GM23338 (cell line): ENCODE results near the gene MBNL3. TPM values are rescaled to one million over a fixed set of nuclear protein-coding genes. Genes with fewer than 3 reads are reported as not detected.

Source experiments
- ATAC-seq: fragments of 200-7000 bp; cut with Tn5 transposase; 3 replicates; pipeline ENCODE4 v1.9.1; 2020
- DNase-seq: peaks from one replicate; pipeline ENCODE4 v3.0.0-alpha.2; 2015; ENCODE audit warnings: low spot score
- H2AFZ ChIP-seq: fragments of 200-600 bp; sonication (generic); 2 replicates; pipeline ENCODE4 v1.8.0; 2016; ENCODE audit warnings: antibody characterized with exemption, mild to moderate bottlenecking, moderate library complexity
- H3F3A ChIP-seq: fragments of 200-600 bp; sonication (generic); replicated peaks from 2 replicates; pipeline ENCODE4 v1.8.0; 2017; ENCODE audit warnings: antibody characterized with exemption, mixed run types, low read depth
- H3K27ac ChIP-seq: fragments of 200-600 bp; sonication (generic); 2 replicates; pipeline ENCODE4 v1.6.1; 2016; ENCODE audit warnings: low read depth
- H3K27me3 ChIP-seq: fragments of 200-600 bp; sonication (generic); 2 replicates; pipeline ENCODE4 v1.8.0; 2016; ENCODE audit warnings: mild to moderate bottlenecking, mixed run types, moderate library complexity; ENCODE audit not compliant: insufficient read depth
- H3K36me3 ChIP-seq: fragments of 200-600 bp; sonication (generic); 2 replicates; pipeline ENCODE4 v1.8.0; 2016; ENCODE audit warnings: mild to moderate bottlenecking; ENCODE audit not compliant: insufficient read depth
- H3K4me1 ChIP-seq: fragments of 200-600 bp; sonication (generic); 2 replicates; pipeline ENCODE4 v1.8.0; 2016; ENCODE audit warnings: mild to moderate bottlenecking, moderate library complexity; ENCODE audit not compliant: insufficient read depth
- H3K4me2 ChIP-seq: fragments of 200-600 bp; sonication (generic); 2 replicates; pipeline ENCODE4 v1.7.1; 2017; ENCODE audit warnings: mixed run types
- H3K4me3 ChIP-seq: fragments of 200-600 bp; sonication (generic); 2 replicates; pipeline ENCODE4 v1.6.1; 2016; ENCODE audit warnings: mixed run types
- H3K79me2 ChIP-seq: fragments of 200-600 bp; sonication (generic); replicated peaks from 2 replicates; pipeline ENCODE4 v1.8.0; 2017; ENCODE audit warnings: mild to moderate bottlenecking; ENCODE audit not compliant: insufficient read depth
- H3K9me2 ChIP-seq: fragments of 200-600 bp; sonication (generic); 2 replicates; pipeline ENCODE4 v1.8.0; 2017; ENCODE audit not compliant: insufficient read depth
- H4K20me1 ChIP-seq: fragments of 200-600 bp; sonication (generic); replicated peaks from 2 replicates; pipeline ENCODE4 v1.8.0; 2017; ENCODE audit warnings: mild to moderate bottlenecking; ENCODE audit not compliant: insufficient read depth
- H3K27ac Mint-ChIP-seq: 2 replicates; pipeline ENCODE4 v1.8.0; 2020; ENCODE audit warnings: inconsistent platforms, mild to moderate bottlenecking, moderate library complexity, mixed read lengths
- H3K27me3 Mint-ChIP-seq: 3 replicates; pipeline ENCODE4 v1.8.0; 2022; ENCODE audit warnings: low read depth, mild to moderate bottlenecking, moderate library complexity, mixed read lengths, inconsistent platforms; ENCODE audit not compliant: insufficient read depth, poor library complexity
- H3K36me3 Mint-ChIP-seq: 3 replicates; pipeline ENCODE4 v1.8.0; 2021; ENCODE audit warnings: low read depth, mild to moderate bottlenecking, inconsistent platforms, moderate library complexity, mixed read lengths
- H3K4me1 Mint-ChIP-seq: 3 replicates; pipeline ENCODE4 v1.8.0; 2020; ENCODE audit warnings: mild to moderate bottlenecking, inconsistent platforms, mixed read lengths
- H3K4me3 Mint-ChIP-seq: 3 replicates; pipeline ENCODE4 v1.8.0; 2021; ENCODE audit warnings: moderate library complexity, mild to moderate bottlenecking, inconsistent platforms, mixed read lengths
- H3K9me3 Mint-ChIP-seq: 3 replicates; pipeline ENCODE4 v1.8.0; 2020; ENCODE audit warnings: moderate library complexity, mild to moderate bottlenecking, inconsistent platforms, mixed read lengths
- EZH2 ChIP-seq: fragments of 200-600 bp; sonication (generic); IDR thresholded peaks from one replicate; pipeline ENCODE4 v1.8.0; 2017; ENCODE audit warnings: antibody characterized with exemption, mild to moderate bottlenecking, low read depth; ENCODE audit not compliant: unreplicated experiment
- EZH2phosphoT487 ChIP-seq: fragments of 200-600 bp; sonication (generic); IDR thresholded peaks from one replicate; pipeline ENCODE4 v1.8.1; 2018; ENCODE audit warnings: antibody characterized with exemption; ENCODE audit not compliant: unreplicated experiment
- JUNB ChIP-seq: IDR thresholded peaks from one replicate; pipeline ENCODE4 v1.6.1; 2016; ENCODE audit warnings: antibody characterized with exemption; ENCODE audit not compliant: unreplicated experiment
- NANOG ChIP-seq: IDR thresholded peaks from 2 replicates; pipeline ENCODE4 v1.6.1; 2016; ENCODE audit warnings: antibody characterized with exemption, borderline replicate concordance
- POLR2AphosphoS5 ChIP-seq: IDR thresholded peaks from 2 replicates; pipeline ENCODE4 v1.6.1; 2016; ENCODE audit warnings: antibody characterized with exemption, low read depth
- STAT1 ChIP-seq: IDR thresholded peaks from one replicate; pipeline ENCODE4 v1.6.1; 2016; ENCODE audit warnings: antibody characterized with exemption; ENCODE audit not compliant: unreplicated experiment
- polyA plus RNA-seq: library from polyadenylated mRNA; unstranded; fragments of >200 nt; fragmentation: Nextera tagmentation; extraction: Ambion mirVana; gene quantifications from 2 replicates; pipeline ENCODE4 v1.2.1, GENCODE V29; 2016
- total RNA-seq: library from RNA; depleted of rRNA; stranded (reverse); fragments of >200 nt; shearing (Covaris generic); gene quantifications from 2 replicates; pipeline ENCODE4 v1.2.3, GENCODE V29; 2014
- TF ChIP-seq, protein P1 (sequence below): IDR thresholded peaks from 2 replicates; pipeline ENCODE4 v1.6.1; 2016; ENCODE audit warnings: antibody characterized with exemption
- TF ChIP-seq, protein P2 (sequence below): fragments of 250-450 bp; sonication (Bioruptor Pico); IDR thresholded peaks from 2 replicates; pipeline ENCODE4 v1.5.0; 2020; ENCODE audit warnings: mild to moderate bottlenecking, moderate library complexity

Gene MBNL3
- total and polyA plus RNA-seq, 2 experiments from 2014 or later: 2.3 to 2.4 TPM

DNA sequence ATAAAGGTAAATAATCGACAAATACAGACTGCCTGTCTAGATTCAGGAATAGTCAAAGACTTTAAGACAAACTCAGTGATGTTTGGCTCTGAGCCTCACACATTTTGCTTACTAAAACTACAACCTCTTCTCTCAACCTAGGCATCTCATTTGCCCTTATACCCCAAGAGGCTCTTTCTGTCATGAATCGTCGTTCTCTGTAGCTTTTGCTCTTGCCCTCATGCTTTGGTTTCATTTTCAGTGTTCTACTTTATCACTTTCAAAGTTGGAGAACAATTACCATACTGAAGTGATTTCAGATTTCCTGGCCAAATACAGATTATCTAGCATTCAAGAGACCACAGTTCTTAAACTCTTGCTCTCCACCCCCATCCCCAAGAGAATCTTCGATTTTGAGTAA is 155.5 kb downstream of the MBNL3 start:
- Histone ChIP-seq H3K79me2 (no peaks in the 10 kb centered on the region), H3K27ac (no peak overlapping the region), H3F3A (no peaks in the 10 kb centered on the region), H3K4me2 (no peak overlapping the region), H3K27me3 (no peaks in the 10 kb centered on the region), H3K4me3 (no peak overlapping the region), H2AFZ (no peak overlapping the region), H3K4me1 (no peaks in the 10 kb centered on the region), H4K20me1 (no peaks in the 10 kb centered on the region), H3K9me2 (no peaks in the 10 kb centered on the region), H3K36me3 (no peaks in the 10 kb centered on the region)
- H3K4me3 Mint-ChIP-seq: no peak overlapping the region
- no peaks in the 10 kb centered on the region for H3K36me3 Mint-ChIP-seq
- H3K27ac Mint-ChIP-seq: no peak overlapping the region
- TF ChIP-seq, protein P1, sequence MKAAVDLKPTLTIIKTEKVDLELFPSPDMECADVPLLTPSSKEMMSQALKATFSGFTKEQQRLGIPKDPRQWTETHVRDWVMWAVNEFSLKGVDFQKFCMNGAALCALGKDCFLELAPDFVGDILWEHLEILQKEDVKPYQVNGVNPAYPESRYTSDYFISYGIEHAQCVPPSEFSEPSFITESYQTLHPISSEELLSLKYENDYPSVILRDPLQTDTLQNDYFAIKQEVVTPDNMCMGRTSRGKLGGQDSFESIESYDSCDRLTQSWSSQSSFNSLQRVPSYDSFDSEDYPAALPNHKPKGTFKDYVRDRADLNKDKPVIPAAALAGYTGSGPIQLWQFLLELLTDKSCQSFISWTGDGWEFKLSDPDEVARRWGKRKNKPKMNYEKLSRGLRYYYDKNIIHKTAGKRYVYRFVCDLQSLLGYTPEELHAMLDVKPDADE: no peak
- TF ChIP-seq STAT1: no peak
- no peak for TF ChIP-seq JUNB
- TF ChIP-seq POLR2AphosphoS5: no peak
- no peak for TF ChIP-seq EZH2phosphoT487
- TF ChIP-seq, protein P2, sequence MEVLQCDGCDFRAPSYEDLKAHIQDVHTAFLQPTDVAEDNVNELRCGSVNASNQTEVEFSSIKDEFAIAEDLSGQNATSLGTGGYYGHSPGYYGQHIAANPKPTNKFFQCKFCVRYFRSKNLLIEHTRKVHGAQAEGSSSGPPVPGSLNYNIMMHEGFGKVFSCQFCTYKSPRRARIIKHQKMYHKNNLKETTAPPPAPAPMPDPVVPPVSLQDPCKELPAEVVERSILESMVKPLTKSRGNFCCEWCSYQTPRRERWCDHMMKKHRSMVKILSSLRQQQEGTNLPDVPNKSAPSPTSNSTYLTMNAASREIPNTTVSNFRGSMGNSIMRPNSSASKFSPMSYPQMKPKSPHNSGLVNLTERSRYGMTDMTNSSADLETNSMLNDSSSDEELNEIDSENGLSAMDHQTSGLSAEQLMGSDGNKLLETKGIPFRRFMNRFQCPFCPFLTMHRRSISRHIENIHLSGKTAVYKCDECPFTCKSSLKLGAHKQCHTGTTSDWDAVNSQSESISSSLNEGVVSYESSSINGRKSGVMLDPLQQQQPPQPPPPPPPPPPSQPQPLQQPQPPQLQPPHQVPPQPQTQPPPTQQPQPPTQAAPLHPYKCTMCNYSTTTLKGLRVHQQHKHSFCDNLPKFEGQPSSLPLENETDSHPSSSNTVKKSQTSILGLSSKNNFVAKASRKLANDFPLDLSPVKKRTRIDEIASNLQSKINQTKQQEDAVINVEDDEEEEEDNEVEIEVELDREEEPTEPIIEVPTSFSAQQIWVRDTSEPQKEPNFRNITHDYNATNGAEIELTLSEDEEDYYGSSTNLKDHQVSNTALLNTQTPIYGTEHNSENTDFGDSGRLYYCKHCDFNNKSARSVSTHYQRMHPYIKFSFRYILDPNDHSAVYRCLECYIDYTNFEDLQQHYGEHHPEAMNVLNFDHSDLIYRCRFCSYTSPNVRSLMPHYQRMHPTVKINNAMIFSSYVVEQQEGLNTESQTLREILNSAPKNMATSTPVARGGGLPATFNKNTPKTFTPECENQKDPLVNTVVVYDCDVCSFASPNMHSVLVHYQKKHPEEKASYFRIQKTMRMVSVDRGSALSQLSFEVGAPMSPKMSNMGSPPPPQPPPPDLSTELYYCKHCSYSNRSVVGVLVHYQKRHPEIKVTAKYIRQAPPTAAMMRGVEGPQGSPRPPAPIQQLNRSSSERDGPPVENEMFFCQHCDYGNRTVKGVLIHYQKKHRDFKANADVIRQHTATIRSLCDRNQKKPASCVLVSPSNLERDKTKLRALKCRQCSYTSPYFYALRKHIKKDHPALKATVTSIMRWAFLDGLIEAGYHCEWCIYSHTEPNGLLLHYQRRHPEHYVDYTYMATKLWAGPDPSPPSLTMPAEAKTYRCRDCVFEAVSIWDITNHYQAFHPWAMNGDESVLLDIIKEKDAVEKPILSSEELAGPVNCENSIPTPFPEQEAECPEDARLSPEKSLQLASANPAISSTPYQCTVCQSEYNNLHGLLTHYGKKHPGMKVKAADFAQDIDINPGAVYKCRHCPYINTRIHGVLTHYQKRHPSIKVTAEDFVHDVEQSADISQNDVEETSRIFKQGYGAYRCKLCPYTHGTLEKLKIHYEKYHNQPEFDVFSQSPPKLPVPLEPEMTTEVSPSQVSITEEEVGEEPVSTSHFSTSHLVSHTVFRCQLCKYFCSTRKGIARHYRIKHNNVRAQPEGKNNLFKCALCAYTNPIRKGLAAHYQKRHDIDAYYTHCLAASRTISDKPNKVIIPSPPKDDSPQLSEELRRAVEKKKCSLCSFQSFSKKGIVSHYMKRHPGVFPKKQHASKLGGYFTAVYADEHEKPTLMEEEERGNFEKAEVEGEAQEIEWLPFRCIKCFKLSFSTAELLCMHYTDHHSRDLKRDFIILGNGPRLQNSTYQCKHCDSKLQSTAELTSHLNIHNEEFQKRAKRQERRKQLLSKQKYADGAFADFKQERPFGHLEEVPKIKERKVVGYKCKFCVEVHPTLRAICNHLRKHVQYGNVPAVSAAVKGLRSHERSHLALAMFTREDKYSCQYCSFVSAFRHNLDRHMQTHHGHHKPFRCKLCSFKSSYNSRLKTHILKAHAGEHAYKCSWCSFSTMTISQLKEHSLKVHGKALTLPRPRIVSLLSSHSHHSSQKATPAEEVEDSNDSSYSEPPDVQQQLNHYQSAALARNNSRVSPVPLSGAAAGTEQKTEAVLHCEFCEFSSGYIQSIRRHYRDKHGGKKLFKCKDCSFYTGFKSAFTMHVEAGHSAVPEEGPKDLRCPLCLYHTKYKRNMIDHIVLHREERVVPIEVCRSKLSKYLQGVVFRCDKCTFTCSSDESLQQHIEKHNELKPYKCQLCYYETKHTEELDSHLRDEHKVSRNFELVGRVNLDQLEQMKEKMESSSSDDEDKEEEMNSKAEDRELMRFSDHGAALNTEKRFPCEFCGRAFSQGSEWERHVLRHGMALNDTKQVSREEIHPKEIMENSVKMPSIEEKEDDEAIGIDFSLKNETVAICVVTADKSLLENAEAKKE (CRISPR knock-in tag): no peak
- TF ChIP-seq EZH2: no peak
- no peak for TF ChIP-seq NANOG
- no peaks in the 10 kb centered on the region for H3K9me3 Mint-ChIP-seq
- no peaks in the 10 kb centered on the region for H3K4me1 Mint-ChIP-seq
- DNase-seq (no peak), ATAC-seq (no peak)
- H3K27me3 Mint-ChIP-seq: peaks cover 3% of the 10 kb centered on the region
